Left ventricle myocardium superior (tissue), 1 donor: Measurements from ENCODE around the gene STYXL1. TPM values are rescaled to one million over a fixed set of nuclear protein-coding genes. Genes with fewer than 3 reads are reported as not detected.

ENCODE experiments used
- ATAC-seq: fragments of 200-7000 bp; cut with Tn5 transposase; one replicate; pipeline ENCODE4 v1.9.1; 2020; ENCODE audit warnings: mild to moderate bottlenecking, moderate library complexity
- DNase-seq: peaks from one replicate; pipeline ENCODE4 v3.0.0-alpha.2; 2020
- intact Hi-C: fragments of 100-400 bp; cut with micrococcal nuclease; formaldehyde crosslinking; loops from one replicate; pipeline ENCODE4 v1.11.0; 2022
- total RNA-seq: library from RNA; stranded (reverse); fragmentation: NEBNext Ultra II Directional; extraction: Animal tissue kit (Norgen Biotek cat#: 25700); gene quantifications from one replicate; pipeline ENCODE4 v1.2.1, GENCODE V29; 2021
- donor health status: DM: no; HTN: yes; CAD: no; lungs with severe emphysema.

Gene STYXL1
- total RNA-seq, 1 donor from 2014 or later: 21.9 TPM

- DNase-seq (no peak), ATAC-seq (peak; percentile 78)
- intact Hi-C loops: no loop called here
Measured at GRCh38 chr7:76002139-76002538, 45.7 kb downstream of the STYXL1 start.

GRCh38 chr7:76000566-76000965 is 47.2 kb downstream of the STYXL1 start:
- no peak for DNase-seq
- no peak for ATAC-seq
- intact Hi-C loops: no loop called here

- ATAC-seq (no peak), DNase-seq (no peak)
- intact Hi-C loops: no loop called here
Measured at GRCh38 chr7:75998038-75998437, 49.8 kb downstream of the STYXL1 start.

GRCh38 chr7:75996476-75996875 is 51.3 kb downstream of the STYXL1 start:
- no peak for DNase-seq
- no peak for ATAC-seq
- intact Hi-C loops: no loop called here

- DNase-seq (no peak), ATAC-seq (no peak)
- intact Hi-C loops: no loop called here
Measured at GRCh38 chr7:75995996-75996395, 51.8 kb downstream of the STYXL1 start.

- intact Hi-C loops: no loop called here
- ATAC-seq (peak; percentile 1), DNase-seq (peak; percentile 41)
Measured at GRCh38 chr7:75995052-75995471, 52.7 kb downstream of the STYXL1 start.

- ATAC-seq (peak; percentile 89), DNase-seq (peak; percentile 99)
- intact Hi-C loops: no loop called here
Measured at GRCh38 chr7:75994388-75995051, 53.3 kb downstream of the STYXL1 start, which contains the start of gene TMEM120A. Gene TMEM120A (minus strand): TSS chr7:75994595. CDS start chr7:75994570, 25 bp downstream.

GRCh38 chr7:75993689-75994387 is 54.0 kb downstream of the STYXL1 start:
- ATAC-seq: peak; percentile 43
- intact Hi-C loops: no loop called here
- peak; percentile 84 for DNase-seq

- DNase-seq (peak; percentile 49), ATAC-seq (no peak)
- intact Hi-C loops: no loop called here
Measured at GRCh38 chr7:75992083-75992755, 55.6 kb downstream of the STYXL1 start.

GRCh38 chr7:75991531-75992082 is 56.2 kb downstream of the STYXL1 start:
- ATAC-seq (no peak), DNase-seq (no peak)
- intact Hi-C loops: no loop called here

- DNase-seq (peak; percentile 78), ATAC-seq (peak; percentile 46)
- intact Hi-C loops: no loop called here
Measured at GRCh38 chr7:75989500-75990388, 58.1 kb downstream of the STYXL1 start.

- intact Hi-C loops: no loop called here
- DNase-seq (peak; percentile 88), ATAC-seq (peak; percentile 73)
Measured at GRCh38 chr7:75988568-75989499, 59.0 kb downstream of the STYXL1 start.

GRCh38 chr7:75987805-75988567 is 59.8 kb downstream of the STYXL1 start:
- DNase-seq (peak; percentile 28), ATAC-seq (no peak)
- intact Hi-C loops: no loop called here

- ATAC-seq (no peak), DNase-seq (peak; percentile 38)
- intact Hi-C loops: no loop called here
Measured at GRCh38 chr7:75987026-75987804, 60.6 kb downstream of the STYXL1 start.

GRCh38 chr7:75986147-75986781 is 61.5 kb downstream of the STYXL1 start:
- intact Hi-C loops: no loop called here
- ATAC-seq (no peak), DNase-seq (peak; percentile 30)
